NCI-H146 (cell line): Measurements from ENCODE around the gene ZC3H15.

Experiments used
- DNase-seq: peaks from one replicate; lab custom pipeline; 2025; lab: John Stamatoyannopoulos, UW

ZC3H15 gene

DNA sequence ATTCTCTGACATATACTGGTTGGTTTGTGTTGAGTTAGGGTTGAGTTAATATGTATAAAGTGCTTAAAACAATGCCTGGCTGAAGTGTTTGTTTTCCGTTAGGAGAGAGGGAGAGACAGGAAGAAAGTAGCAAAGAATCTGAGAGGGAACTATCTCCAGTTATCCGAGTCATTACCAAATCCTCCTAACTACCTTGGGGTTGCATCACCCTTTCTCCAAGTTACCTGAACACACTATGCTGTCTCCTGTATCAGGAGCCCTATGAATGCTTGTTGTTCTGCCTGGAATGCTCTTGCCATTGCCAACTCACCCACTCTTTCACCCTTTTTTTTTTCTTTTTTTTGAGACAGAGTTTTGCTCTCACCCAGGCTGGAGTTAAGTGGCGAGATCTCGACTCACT is 55.9 kb downstream of the ZC3H15 start:
- DNase-seq: no peak

DNA sequence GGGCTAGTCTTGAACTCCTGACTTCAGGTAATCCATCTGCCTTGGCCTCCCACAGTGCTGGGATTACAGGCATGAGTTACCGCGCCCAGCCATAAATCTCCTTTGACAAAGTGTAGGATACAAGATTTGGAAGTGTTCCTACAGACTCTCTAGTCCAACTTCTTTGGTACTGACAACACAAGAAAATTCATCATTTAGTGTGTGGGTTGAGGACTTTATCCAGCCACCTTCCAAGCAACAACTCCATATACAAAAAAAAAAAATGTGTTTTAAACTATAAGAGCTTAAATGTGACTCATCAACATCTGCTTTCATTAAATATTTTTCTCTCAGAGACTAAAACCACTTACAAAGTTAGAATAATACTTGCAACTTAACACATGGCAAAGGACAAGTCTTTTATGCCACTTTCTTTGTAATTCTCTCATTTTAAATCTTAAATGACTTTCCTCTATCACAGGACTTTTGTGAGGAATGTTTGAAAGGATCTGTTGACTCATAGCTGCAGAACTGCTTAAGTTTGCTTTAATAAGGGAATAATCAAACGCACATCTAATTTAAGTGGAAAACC is 57.6 kb downstream of the ZC3H15 start:
- DNase-seq: no peak

DNA sequence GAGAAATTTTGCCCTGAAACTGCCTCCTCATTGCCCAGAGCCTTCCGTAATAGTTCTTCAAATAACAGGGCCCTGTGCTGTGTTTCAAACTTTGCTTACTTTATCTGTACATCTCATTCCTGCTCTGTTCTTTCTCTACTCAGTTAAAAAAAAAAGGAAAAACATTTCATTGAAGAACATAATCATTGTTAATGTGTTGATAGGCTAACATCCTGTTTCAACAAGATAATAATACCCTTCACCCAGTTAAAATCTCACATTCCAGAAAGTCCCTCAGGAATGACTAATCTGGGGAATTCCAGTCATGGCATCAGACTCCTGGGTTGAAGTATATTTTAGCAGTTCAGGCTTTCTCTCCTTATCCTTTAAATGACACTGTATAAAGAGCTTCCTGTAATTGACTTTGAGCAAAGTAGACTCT is 58.2 kb downstream of the ZC3H15 start:
- no peak for DNase-seq

GRCh38 chr2:186546846-186547245 is 60.8 kb downstream of the ZC3H15 start:
- no peak for DNase-seq

DNA sequence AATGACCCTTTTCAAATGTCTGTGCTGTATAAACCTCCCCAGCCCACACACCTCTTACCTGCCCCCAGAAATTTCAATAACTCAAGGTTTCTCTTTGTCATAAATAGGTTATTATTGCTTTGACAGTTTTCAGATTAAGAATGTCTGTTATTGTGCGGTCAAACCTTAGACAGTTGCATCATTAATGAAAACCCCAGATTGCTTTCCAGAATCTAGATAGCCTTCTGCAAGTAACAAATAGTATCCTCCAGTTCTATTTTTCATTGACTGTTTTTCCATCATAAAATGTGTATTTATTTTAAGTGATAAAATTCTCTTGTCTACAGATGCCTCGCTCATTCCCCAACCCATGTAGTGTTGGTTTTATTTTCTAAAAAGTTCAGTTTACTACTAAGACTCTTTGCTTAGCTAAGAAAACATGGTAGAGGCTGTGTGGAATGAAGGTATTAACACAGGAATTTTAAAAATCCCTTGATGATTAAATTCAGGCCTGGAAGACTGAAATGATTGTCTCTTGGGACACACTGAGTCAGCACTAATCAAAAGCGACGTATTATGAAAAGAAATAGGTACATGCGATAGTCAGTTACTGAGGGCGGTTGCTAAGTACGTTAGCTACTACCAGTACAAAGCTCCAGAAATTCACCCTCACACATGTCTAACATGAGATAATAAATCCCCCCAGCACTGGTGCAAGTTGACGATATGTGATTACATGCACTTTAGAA is 65.4 kb downstream of the ZC3H15 start:
- no peak for DNase-seq

DNA sequence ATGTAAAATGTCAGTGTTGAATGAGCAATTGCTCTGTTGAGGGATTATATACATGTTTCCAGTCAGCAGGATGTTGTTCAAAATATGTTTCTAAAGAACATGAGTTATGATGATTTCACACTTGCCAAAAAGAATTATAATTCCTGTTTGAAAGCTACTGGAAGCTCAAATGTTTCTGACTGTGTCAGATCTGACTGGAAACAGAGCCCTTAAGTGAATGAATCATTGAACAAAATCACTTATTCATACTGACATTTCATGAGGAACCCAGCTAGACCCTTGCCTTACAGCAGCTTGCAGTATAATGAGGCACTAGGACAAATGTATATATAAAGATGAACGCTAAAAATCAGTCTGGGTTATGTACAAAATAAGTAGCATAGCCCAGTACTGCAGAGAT is 68.4 kb downstream of the ZC3H15 start:
- no peak for DNase-seq

DNA sequence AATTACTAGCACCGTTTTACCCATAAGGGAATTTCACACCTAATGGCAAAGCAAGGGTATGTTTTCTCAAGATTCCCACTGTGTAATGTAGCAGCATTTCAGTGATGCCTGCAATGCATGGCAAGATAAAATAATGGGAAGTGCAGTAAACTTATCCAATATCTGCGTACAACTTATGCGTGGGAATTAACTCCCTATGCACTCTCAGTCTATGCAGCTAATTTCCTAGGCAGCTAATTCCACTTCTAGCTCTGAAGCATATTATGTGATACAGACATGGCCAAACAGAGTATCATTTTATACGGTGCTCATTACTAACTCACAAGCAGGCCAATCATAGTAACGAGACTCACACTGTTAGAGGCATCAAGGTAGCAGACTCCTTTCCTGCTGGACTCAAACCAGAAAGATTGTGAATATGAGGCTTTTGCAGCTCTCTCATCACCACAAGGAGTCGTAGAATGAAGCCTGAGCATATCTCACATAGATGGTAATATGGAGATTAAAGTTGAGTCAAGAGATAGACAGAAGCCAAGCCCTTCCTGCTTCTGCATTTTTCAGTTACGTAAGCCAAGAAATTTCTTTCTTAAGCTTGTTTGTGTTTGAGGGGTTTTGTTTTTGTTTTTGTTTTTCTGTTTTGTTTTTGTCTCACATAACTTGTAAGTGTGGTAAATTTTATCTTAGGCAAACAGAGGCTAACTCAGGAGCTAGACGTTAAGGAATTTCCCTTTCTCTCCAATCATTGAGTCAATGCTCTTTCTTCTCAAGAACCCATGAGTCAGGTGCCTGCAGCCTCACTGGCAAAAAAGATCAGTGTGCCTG is 69.0 kb downstream of the ZC3H15 start:
- no peak for DNase-seq

DNA sequence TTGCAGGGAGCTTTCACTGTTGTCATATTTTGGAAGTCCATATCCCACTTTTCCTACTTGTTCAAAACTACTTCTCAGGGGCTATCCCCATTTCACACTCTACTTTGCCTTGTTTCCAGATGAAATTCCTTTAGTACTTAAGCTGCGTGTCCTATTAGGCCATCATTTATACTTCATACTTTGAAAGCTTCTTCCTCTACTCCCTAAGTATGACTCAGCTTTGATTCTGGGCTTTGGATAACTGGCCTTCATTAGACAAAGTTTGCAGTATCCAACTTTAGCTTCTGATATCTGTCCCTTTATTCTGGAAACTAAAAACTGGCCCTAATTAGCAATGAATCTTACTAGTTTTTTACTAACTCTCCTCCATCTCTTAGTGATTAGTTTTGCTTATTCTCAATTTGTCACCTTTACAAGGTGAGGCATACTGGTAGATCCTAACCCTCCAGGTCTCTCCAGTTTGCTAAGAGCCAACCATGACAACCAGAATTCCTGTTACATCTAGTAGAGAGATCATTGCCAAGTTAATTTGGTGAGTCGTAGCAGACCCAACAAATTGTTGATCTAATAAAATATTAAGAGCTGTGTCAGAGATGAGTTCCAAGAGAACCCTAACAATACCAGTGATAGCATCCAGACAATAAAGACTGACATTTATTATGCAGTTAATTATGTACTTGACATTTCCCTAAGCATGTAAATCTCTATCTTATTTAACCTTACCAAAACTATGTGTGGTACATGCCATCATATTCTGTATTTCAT is 72.6 kb downstream of the ZC3H15 start:
- no peak for DNase-seq
